PFSK-1 (cell line): ENCODE results near the gene MYCT1.

Experiments used
- POLR2AphosphoS5 ChIP-seq: IDR thresholded peaks from 2 replicates; pipeline ENCODE4 v1.6.1; 2012; ENCODE audit warnings: low read depth, mild to moderate bottlenecking, control low read depth, low read length, moderate library complexity
- SIN3A ChIP-seq: IDR thresholded peaks from 2 replicates; pipeline ENCODE4 v1.6.1; 2012; ENCODE audit warnings: mild to moderate bottlenecking, low read length, moderate library complexity, borderline replicate concordance; ENCODE audit not compliant: insufficient read depth
- TAF1 ChIP-seq: IDR thresholded peaks from 2 replicates; pipeline ENCODE4 v1.6.1; 2012; ENCODE audit warnings: low read length, control low read depth, borderline replicate concordance; ENCODE audit not compliant: insufficient read depth
- TF ChIP-seq, protein P1 (sequence below), 2 experiments: IDR thresholded peaks; 2 replicates each; pipeline versions ENCODE4 v1.6.1 to v1.8.0; 2011 to 2012; ENCODE audit warnings: low read depth in 2 of 2, low read length in 2 of 2, control low read depth in 1 of 2, inconsistent platforms in 1 of 2, mild to moderate bottlenecking in 1 of 2, moderate library complexity in 1 of 2; ENCODE audit not compliant: insufficient read depth in 1 of 2

DNA sequence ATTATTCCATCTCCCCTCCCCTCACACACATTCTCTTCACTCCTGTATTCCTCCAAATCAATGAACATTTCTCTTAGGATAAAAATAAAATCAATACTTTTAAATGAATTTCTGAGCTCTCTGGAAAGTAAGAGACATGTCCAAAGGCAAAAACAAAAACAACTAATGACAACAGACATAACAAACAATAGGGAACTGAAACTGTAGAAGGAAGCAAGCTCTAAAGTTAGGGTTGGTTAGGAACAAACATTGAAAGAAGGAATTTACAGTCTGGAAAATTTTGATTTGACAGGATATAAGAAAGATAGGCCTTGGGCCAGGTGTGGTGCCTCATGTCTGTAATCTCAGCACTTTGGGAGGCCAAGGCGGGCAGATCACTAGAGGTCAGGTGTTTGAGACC, 17.5 kb upstream of the MYCT1 start:
- TF ChIP-seq TAF1 (no peak), POLR2AphosphoS5 (no peak), SIN3A (no peak)
- TF ChIP-seq, protein P1, sequence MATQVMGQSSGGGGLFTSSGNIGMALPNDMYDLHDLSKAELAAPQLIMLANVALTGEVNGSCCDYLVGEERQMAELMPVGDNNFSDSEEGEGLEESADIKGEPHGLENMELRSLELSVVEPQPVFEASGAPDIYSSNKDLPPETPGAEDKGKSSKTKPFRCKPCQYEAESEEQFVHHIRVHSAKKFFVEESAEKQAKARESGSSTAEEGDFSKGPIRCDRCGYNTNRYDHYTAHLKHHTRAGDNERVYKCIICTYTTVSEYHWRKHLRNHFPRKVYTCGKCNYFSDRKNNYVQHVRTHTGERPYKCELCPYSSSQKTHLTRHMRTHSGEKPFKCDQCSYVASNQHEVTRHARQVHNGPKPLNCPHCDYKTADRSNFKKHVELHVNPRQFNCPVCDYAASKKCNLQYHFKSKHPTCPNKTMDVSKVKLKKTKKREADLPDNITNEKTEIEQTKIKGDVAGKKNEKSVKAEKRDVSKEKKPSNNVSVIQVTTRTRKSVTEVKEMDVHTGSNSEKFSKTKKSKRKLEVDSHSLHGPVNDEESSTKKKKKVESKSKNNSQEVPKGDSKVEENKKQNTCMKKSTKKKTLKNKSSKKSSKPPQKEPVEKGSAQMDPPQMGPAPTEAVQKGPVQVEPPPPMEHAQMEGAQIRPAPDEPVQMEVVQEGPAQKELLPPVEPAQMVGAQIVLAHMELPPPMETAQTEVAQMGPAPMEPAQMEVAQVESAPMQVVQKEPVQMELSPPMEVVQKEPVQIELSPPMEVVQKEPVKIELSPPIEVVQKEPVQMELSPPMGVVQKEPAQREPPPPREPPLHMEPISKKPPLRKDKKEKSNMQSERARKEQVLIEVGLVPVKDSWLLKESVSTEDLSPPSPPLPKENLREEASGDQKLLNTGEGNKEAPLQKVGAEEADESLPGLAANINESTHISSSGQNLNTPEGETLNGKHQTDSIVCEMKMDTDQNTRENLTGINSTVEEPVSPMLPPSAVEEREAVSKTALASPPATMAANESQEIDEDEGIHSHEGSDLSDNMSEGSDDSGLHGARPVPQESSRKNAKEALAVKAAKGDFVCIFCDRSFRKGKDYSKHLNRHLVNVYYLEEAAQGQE (IDR thresholded peaks at IDR 0.05; ENCODE audit: insufficient read depth in 1 of 2, low read depth in 2 of 2, low read length in 2 of 2), result no peak
